Measurements from ENCODE around the gene OR7A10.

Gene OR7A10

DNA sequence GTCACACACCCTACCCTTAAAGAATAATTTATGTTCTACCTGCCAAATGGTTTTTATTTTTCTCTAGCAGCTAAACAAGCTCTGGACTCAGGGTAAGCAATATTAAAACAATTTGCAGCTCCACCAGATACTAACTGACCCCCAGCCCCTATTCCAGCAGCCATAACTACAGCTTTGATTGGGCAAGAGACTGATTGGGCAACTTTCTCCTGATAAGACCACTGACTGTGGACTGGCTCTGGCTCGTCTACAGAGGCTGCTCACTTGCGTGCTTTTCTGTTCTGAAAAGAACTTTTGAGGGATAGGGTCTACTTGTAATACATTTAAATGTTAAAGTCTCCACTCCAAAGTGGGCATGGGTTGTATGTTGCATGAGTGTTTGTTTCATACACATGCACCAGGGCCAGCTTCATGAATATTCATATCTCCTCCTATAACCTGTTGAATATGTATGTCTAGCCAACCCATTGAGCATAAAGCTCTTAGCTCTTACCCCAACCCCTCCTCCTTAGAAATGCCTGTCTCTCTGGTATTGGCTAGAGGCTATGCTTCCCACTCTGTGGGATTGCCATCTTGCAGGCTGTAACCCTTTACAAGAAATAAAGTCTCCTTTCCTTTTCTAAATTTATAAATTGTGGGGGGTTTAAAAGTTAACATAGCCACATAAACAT, 33.6 kb downstream of the OR7A10 start:
- TF ChIP-seq, protein P1, sequence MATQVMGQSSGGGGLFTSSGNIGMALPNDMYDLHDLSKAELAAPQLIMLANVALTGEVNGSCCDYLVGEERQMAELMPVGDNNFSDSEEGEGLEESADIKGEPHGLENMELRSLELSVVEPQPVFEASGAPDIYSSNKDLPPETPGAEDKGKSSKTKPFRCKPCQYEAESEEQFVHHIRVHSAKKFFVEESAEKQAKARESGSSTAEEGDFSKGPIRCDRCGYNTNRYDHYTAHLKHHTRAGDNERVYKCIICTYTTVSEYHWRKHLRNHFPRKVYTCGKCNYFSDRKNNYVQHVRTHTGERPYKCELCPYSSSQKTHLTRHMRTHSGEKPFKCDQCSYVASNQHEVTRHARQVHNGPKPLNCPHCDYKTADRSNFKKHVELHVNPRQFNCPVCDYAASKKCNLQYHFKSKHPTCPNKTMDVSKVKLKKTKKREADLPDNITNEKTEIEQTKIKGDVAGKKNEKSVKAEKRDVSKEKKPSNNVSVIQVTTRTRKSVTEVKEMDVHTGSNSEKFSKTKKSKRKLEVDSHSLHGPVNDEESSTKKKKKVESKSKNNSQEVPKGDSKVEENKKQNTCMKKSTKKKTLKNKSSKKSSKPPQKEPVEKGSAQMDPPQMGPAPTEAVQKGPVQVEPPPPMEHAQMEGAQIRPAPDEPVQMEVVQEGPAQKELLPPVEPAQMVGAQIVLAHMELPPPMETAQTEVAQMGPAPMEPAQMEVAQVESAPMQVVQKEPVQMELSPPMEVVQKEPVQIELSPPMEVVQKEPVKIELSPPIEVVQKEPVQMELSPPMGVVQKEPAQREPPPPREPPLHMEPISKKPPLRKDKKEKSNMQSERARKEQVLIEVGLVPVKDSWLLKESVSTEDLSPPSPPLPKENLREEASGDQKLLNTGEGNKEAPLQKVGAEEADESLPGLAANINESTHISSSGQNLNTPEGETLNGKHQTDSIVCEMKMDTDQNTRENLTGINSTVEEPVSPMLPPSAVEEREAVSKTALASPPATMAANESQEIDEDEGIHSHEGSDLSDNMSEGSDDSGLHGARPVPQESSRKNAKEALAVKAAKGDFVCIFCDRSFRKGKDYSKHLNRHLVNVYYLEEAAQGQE (IDR thresholded peaks at IDR 0.05; ENCODE audit: insufficient read depth in 1 of 2, low read depth in 2 of 2, low read length in 2 of 2), result no peak
- TF ChIP-seq TAF1 (IDR thresholded peaks at IDR 0.05; ENCODE audit: borderline replicate concordance, insufficient read depth, low read length) (no peak), SIN3A (IDR thresholded peaks at IDR 0.05; ENCODE audit: borderline replicate concordance, insufficient read depth, low read length) (no peak), POLR2AphosphoS5 (IDR thresholded peaks at IDR 0.05; ENCODE audit: low read depth, low read length) (no peak), FOXP2 (optimal IDR thresholded peaks at IDR 0.05; ENCODE audit: borderline replicate concordance, extremely low read depth, extremely low read length, insufficient read depth) (no peak)

DNA sequence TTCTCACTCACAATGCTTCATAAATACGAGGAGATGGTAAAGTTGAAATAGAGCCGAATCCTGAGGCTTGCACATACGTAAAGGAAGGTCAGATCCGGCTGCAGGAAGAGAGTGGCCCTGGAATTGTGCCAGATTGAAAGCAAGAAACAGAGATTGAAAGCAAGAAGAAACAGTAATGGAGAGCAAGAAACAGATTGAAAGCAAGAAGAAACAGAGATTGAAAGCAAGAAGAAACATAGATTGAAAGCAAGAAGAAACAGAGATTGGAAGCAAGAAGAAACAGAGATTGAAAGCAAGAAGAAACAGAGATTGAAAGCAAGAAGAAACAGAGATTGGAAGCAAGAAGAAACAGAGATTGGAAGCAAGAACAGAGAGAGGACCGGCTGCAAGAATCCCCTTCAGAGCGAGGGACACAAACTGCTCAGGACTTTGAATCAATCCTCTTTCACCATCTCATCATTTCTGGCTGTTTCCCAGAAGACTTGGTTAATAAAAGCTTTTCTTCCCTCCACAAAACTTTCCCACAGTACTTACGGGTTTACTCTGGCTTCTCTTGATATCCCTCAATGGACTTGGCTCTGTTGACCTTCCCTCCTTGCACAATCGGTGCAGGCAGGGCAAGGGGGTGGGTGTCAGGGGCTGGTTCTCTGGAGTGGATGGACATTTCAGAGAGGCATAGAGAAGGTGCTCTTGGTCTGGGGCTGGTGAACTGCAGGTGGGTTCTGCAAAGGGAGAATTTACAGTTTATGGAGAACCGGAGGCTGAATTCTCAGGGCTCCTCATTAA, 39.3 kb downstream of the OR7A10 start:
- TF ChIP-seq, protein P1 (IDR thresholded peaks at IDR 0.05; ENCODE audit: insufficient read depth in 1 of 2, low read depth in 2 of 2, low read length in 2 of 2), result no peak
- TF ChIP-seq FOXP2 (optimal IDR thresholded peaks at IDR 0.05; ENCODE audit: borderline replicate concordance, extremely low read depth, extremely low read length, insufficient read depth), result no peak
- TF ChIP-seq POLR2AphosphoS5 (IDR thresholded peaks at IDR 0.05; ENCODE audit: low read depth, low read length), result no peak
- TF ChIP-seq SIN3A (IDR thresholded peaks at IDR 0.05; ENCODE audit: borderline replicate concordance, insufficient read depth, low read length), result no peak
- TF ChIP-seq TAF1 (IDR thresholded peaks at IDR 0.05; ENCODE audit: borderline replicate concordance, insufficient read depth, low read length), result no peak

DNA sequence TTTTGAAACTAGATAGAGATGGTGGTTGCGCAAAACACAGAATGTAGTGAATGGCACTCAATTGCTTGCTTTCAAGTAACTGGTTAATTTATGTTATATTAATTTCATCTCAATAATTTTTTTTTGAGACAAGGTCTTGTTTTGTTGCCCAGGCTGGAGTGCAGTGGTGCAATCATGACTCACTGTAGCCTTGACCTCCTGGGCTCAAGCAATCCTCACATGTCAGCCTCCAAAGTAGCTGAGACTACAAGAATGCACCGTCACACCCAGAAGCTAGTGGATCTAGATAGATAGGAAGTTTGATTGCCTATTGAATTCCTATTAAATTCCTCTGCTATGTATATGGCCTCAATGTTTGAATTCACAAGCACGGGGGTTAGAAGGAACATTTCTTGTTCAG, 44.0 kb downstream of the OR7A10 start:
- TF ChIP-seq TAF1 (IDR thresholded peaks at IDR 0.05; ENCODE audit: borderline replicate concordance, insufficient read depth, low read length), result no peak
- TF ChIP-seq, protein P1 (IDR thresholded peaks at IDR 0.05; ENCODE audit: insufficient read depth in 1 of 2, low read depth in 2 of 2, low read length in 2 of 2), result no peak
- TF ChIP-seq FOXP2 (optimal IDR thresholded peaks at IDR 0.05; ENCODE audit: borderline replicate concordance, extremely low read depth, extremely low read length, insufficient read depth), result no peak
- TF ChIP-seq POLR2AphosphoS5 (IDR thresholded peaks at IDR 0.05; ENCODE audit: low read depth, low read length), result no peak
- TF ChIP-seq SIN3A (IDR thresholded peaks at IDR 0.05; ENCODE audit: borderline replicate concordance, insufficient read depth, low read length), result no peak

DNA sequence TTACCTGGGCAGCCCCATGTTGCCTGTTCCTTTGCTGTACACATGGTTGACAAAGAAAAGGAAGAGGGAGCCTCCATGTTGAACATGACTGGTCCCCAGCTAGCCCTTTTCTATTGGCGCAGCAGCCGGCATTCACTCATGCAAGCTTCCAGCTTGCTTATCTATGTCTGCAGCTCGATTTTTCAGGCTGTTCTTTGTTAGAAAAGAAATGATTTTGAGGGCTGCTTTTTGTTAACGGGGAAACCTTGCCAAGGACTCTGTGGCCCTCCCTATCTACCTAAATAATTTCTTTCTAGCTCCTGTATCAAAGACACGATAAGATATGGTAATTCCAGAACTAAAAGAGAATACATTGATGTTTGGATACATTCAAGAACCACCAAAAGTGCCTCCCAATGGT, 50.0 kb downstream of the OR7A10 start:
- TF ChIP-seq TAF1 (IDR thresholded peaks at IDR 0.05; ENCODE audit: borderline replicate concordance, insufficient read depth, low read length) (no peak), POLR2AphosphoS5 (IDR thresholded peaks at IDR 0.05; ENCODE audit: low read depth, low read length) (no peak), SIN3A (IDR thresholded peaks at IDR 0.05; ENCODE audit: borderline replicate concordance, insufficient read depth, low read length) (no peak), FOXP2 (optimal IDR thresholded peaks at IDR 0.05; ENCODE audit: borderline replicate concordance, extremely low read depth, extremely low read length, insufficient read depth) (no peak)
- TF ChIP-seq, protein P1 (IDR thresholded peaks at IDR 0.05; ENCODE audit: insufficient read depth in 1 of 2, low read depth in 2 of 2, low read length in 2 of 2), result no peak
